ENCODE data around the gene ABCB6. TPM values are rescaled to one million over a fixed set of nuclear protein-coding genes. Genes with fewer than 3 reads are reported as not detected.

ABCB6 gene
- total and polyA plus RNA-seq, 10 of the 15 experiments (the other 5 are each of a cell fraction or from before 2014, with no cell fraction given): 2.3 to 22.1 (median 13.8) TPM

DNA sequence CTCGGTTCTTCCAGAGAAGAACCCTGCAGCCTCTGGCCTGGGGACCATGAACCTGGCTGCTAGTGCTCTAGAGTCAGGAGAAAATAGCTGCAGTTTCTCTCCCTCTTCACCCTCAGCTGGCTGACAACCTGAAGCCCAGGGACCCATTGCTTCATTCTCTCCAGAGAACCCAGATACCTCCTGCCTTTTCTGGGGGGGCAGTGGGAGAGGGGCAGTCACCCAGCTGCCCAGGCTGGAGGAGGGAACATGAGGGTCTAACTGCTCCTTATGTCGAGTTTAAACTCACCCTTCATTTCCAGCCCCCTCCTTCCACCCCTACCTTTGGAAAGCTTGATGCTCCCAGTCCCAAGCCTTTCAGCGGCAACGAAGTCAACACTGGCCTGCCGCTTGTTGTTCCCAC lies 19.8 kb downstream of the ABCB6 start (continued):
- TF ChIP-seq, protein P1, sequence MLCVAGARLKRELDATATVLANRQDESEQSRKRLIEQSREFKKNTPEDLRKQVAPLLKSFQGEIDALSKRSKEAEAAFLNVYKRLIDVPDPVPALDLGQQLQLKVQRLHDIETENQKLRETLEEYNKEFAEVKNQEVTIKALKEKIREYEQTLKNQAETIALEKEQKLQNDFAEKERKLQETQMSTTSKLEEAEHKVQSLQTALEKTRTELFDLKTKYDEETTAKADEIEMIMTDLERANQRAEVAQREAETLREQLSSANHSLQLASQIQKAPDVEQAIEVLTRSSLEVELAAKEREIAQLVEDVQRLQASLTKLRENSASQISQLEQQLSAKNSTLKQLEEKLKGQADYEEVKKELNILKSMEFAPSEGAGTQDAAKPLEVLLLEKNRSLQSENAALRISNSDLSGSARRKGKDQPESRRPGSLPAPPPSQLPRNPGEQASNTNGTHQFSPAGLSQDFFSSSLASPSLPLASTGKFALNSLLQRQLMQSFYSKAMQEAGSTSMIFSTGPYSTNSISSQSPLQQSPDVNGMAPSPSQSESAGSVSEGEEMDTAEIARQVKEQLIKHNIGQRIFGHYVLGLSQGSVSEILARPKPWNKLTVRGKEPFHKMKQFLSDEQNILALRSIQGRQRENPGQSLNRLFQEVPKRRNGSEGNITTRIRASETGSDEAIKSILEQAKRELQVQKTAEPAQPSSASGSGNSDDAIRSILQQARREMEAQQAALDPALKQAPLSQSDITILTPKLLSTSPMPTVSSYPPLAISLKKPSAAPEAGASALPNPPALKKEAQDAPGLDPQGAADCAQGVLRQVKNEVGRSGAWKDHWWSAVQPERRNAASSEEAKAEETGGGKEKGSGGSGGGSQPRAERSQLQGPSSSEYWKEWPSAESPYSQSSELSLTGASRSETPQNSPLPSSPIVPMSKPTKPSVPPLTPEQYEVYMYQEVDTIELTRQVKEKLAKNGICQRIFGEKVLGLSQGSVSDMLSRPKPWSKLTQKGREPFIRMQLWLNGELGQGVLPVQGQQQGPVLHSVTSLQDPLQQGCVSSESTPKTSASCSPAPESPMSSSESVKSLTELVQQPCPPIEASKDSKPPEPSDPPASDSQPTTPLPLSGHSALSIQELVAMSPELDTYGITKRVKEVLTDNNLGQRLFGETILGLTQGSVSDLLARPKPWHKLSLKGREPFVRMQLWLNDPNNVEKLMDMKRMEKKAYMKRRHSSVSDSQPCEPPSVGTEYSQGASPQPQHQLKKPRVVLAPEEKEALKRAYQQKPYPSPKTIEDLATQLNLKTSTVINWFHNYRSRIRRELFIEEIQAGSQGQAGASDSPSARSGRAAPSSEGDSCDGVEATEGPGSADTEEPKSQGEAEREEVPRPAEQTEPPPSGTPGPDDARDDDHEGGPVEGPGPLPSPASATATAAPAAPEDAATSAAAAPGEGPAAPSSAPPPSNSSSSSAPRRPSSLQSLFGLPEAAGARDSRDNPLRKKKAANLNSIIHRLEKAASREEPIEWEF (IDR thresholded peaks at IDR 0.05; ENCODE audit: insufficient replicate concordance, low read depth, low read length): no peak

DNA sequence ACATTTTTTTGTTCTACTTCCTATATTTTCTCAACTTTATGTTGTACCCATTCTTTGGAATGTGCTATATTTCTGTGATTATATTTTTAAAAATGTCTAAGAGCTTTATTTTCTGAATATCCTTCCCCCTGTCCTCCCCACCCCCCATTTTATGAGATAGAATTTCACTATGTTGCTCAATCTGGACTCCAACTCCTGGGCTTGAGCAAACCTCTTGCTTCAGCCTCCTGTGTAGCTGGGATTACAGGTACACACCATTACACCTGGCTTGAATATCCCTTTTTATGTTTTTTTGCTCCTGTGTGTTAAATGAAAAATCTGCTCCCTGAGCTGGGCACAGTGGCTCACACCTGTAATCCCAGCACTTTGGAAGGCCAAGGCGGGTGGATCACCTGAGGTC lies 21.4 kb downstream of the ABCB6 start:
- in situ Hi-C loops (cut with MboI): no loop called here
- SMC1A ChIA-PET (ENCODE audit: uncharacterized antibody, unreplicated experiment): no interaction called here
- Histone ChIP-seq H3K27me3 (replicated peaks in 1 of 2; ENCODE audit: control insufficient read depth in 2 of 2, insufficient read depth in 2 of 2, low read length in 1 of 2) (no peaks in the 10 kb centered on the region), H3K9ac (ENCODE audit: control insufficient read depth, insufficient read depth, low read length) (no peak overlapping the region), H2AFZ (ENCODE audit: control insufficient read depth, low read depth, low read length) (no peak overlapping the region), H3K27ac (ENCODE audit: control insufficient read depth, insufficient read depth) (no peak overlapping the region), H3K4me2 (ENCODE audit: control insufficient read depth, insufficient read depth) (no peak overlapping the region), H3K36me3 (ENCODE audit: control insufficient read depth in 2 of 2, insufficient read depth in 2 of 2, low read length in 1 of 2) (no peaks in the 10 kb centered on the region), H3K4me3 (no peak overlapping the region), H3K4me1 (ENCODE audit: control insufficient read depth, insufficient read depth, low read length) (no peaks in the 10 kb centered on the region), H4K20me1 (ENCODE audit: control insufficient read depth, insufficient read depth) (no peaks in the 10 kb centered on the region), H3K79me2 (ENCODE audit: control insufficient read depth, insufficient read depth, low read length) (no peaks in the 10 kb centered on the region), H3K9me3 (replicated peaks; ENCODE audit: control insufficient read depth, insufficient read depth, low read length) (no peaks in the 10 kb centered on the region)
- TF ChIP-seq TARDBP (IDR thresholded peaks at IDR 0.05; ENCODE audit: borderline replicate concordance) (no peak), MEF2B (IDR thresholded peaks at IDR 0.05; ENCODE audit: partially characterized antibody, poor library complexity, severe bottlenecking) (no peak), IKZF1 (conservative IDR thresholded peaks at IDR 0.05) (no peak), POLR2AphosphoS2 (IDR thresholded peaks at IDR 0.05; ENCODE audit: low read depth, low read length) (no peak), RCOR1 (conservative IDR thresholded peaks at IDR 0.05; ENCODE audit: low read depth, low read length) (no peak), SMAD5 (IDR thresholded peaks at IDR 0.05; ENCODE audit: low read depth) (no peak), SMC3 (IDR thresholded peaks at IDR 0.05; ENCODE audit: borderline replicate concordance, low read length) (no peak), CBFB (IDR thresholded peaks at IDR 0.05; ENCODE audit: low read depth) (no peak), KLF5 (IDR thresholded peaks at IDR 0.05; ENCODE audit: partially characterized antibody) (no peak), ESRRA (IDR thresholded peaks at IDR 0.05; ENCODE audit: low read length) (no peak), ZNF592 (IDR thresholded peaks at IDR 0.05) (no peak), SREBF1 (IDR thresholded peaks at IDR 0.05; ENCODE audit: low read length) (no peak)
- TF ChIP-seq, protein P2, sequence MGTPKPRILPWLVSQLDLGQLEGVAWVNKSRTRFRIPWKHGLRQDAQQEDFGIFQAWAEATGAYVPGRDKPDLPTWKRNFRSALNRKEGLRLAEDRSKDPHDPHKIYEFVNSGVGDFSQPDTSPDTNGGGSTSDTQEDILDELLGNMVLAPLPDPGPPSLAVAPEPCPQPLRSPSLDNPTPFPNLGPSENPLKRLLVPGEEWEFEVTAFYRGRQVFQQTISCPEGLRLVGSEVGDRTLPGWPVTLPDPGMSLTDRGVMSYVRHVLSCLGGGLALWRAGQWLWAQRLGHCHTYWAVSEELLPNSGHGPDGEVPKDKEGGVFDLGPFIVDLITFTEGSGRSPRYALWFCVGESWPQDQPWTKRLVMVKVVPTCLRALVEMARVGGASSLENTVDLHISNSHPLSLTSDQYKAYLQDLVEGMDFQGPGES (IDR thresholded peaks at IDR 0.05): no peak
- FAIRE-seq: no peak
- BruUV-seq (replicated peaks): no TSS peak
- CTCF ChIA-PET: interaction anchor here (0.7 to 1.3 kb wide), 3 partner anchors 17 to 26 kb away, joined by 3 read pairs; no protein-coding TSS in a partner anchor
- no peak for DNase-seq (ENCODE audit: low read depth, low spot score)
- intact Hi-C loops (cut with micrococcal nuclease; ENCODE audit: unreplicated experiment): no loop called here
- POLR2A ChIA-PET: interaction anchor here (0.7 kb wide), 1 partner anchor 61 kb away, joined by 3 read pairs; no protein-coding TSS in a partner anchor
- 0% methylated on average over 1 of the region's 1 CpG for WGBS (ENCODE audit: insufficient coverage, insufficient replicate concordance, low lambda C conversion rate, missing lambda C conversion rate)
- no peak for ATAC-seq
- RAD21 ChIA-PET (ENCODE audit: unreplicated experiment): interaction anchor here (1.0 kb wide), 1 partner anchor 9 kb away, joined by 3 read pairs; no protein-coding TSS in a partner anchor

Data from GM12878 (cell line).